HEK293 (cell line): ENCODE data around the gene PRDM10.

Experiments used
- CTCF ChIA-PET: fragments of 350-600 bp; formaldehyde crosslinking; extraction: SDS; loops from one replicate; lab custom pipeline; 2021; ENCODE audit warnings: antibody characterized with exemption; lab: Yijun Ruan, JAX
- POLR2A ChIA-PET: fragments of 300-600 bp; formaldehyde crosslinking; extraction: SDS; loops from one replicate; lab custom pipeline; 2020; ENCODE audit warnings: antibody characterized with exemption, inconsistent platforms; lab: Yijun Ruan, JAX
- H3K27ac ChIP-seq: fragments of 200-500 bp; sonication (Bioruptor generic); 2 replicates; pipeline ENCODE4 v1.5.1; 2014; ENCODE audit warnings: low read depth, low read length, control low read depth, inconsistent platforms; ENCODE audit errors: extremely low read depth
- H3K36me3 ChIP-seq, 2 experiments: fragments of 200-500 bp in 1 of 2; sonication (Bioruptor generic) in 1 of 2; 1 replicate in 1 of 2; 2 replicates in 1 of 2; pipeline ENCODE4 v1.5.1; 2014 to 2017; ENCODE audit warnings: inconsistent platforms in 2 of 2, low read length in 2 of 2; ENCODE audit not compliant: control insufficient read depth in 2 of 2, insufficient read depth in 1 of 2
- H3K4me1 ChIP-seq: fragments of 200-500 bp; sonication (Bioruptor generic); 2 replicates; pipeline ENCODE4 v1.5.1; 2014; ENCODE audit warnings: mild to moderate bottlenecking, low read length, inconsistent platforms; ENCODE audit not compliant: control insufficient read depth, insufficient read depth
- H3K4me3 ChIP-seq: 2 replicates; pipeline ENCODE4 v1.5.1; 2011; ENCODE audit warnings: low read depth, mild to moderate bottlenecking, control low read depth, low read length, moderate library complexity
- H3K9me3 ChIP-seq: fragments of 200-500 bp; sonication (Bioruptor generic); 2 replicates; pipeline ENCODE4 v1.5.1; 2014; ENCODE audit warnings: low read depth, low read length, inconsistent platforms; ENCODE audit not compliant: control insufficient read depth, insufficient read depth
- BCL11A ChIP-seq: fragments of 450-650 bp; formaldehyde crosslinking; IDR thresholded peaks from 2 replicates; pipeline ENCODE4 v1.5.1; 2016; ENCODE audit warnings: low read depth, missing biosample characterization, missing genetic modification characterization
- CTCF ChIP-seq: fragments of 450-650 bp; formaldehyde crosslinking; IDR thresholded peaks from 2 replicates; pipeline ENCODE4 v1.5.1; 2016; ENCODE audit warnings: missing biosample characterization, missing genetic modification characterization
- GFI1B ChIP-seq: fragments of 450-650 bp; formaldehyde crosslinking; IDR thresholded peaks from 2 replicates; pipeline ENCODE4 v1.5.1; 2016; ENCODE audit warnings: missing biosample characterization, missing genetic modification characterization
- GLI2 ChIP-seq: fragments of 450-650 bp; formaldehyde crosslinking; IDR thresholded peaks from 2 replicates; pipeline ENCODE4; 2017; ENCODE audit warnings: missing biosample characterization, missing genetic modification characterization, low read depth, borderline replicate concordance
- INSM2 ChIP-seq: fragments of 450-650 bp; formaldehyde crosslinking; IDR thresholded peaks from 2 replicates; pipeline ENCODE4 v1.5.1; 2016; ENCODE audit warnings: missing biosample characterization, missing genetic modification characterization
- OSR2 ChIP-seq: fragments of 450-650 bp; formaldehyde crosslinking; IDR thresholded peaks from 2 replicates; pipeline ENCODE4 v1.5.1; 2016; ENCODE audit warnings: missing biosample characterization, missing genetic modification characterization
- PBX3 ChIP-seq: sonication (generic); formaldehyde crosslinking; IDR thresholded peaks from 2 replicates; pipeline ENCODE4 v1.8.1; 2022; ENCODE audit warnings: mild to moderate bottlenecking, moderate library complexity, missing genetic modification reagents
- PRDM1 ChIP-seq: fragments of 450-650 bp; formaldehyde crosslinking; IDR thresholded peaks from 2 replicates; pipeline ENCODE4; 2016; ENCODE audit warnings: missing biosample characterization, missing genetic modification characterization
- PRDM6 ChIP-seq: fragments of 450-650 bp; formaldehyde crosslinking; IDR thresholded peaks from 2 replicates; pipeline ENCODE4 v1.5.1; 2017; ENCODE audit warnings: missing biosample characterization, missing genetic modification characterization
- SCRT2 ChIP-seq: fragments of 450-650 bp; formaldehyde crosslinking; IDR thresholded peaks from 2 replicates; pipeline ENCODE4 v1.5.1; 2016; ENCODE audit warnings: missing biosample characterization, missing genetic modification characterization
- SP2 ChIP-seq: fragments of 450-650 bp; formaldehyde crosslinking; IDR thresholded peaks from 2 replicates; pipeline ENCODE4 v1.5.1; 2016; ENCODE audit warnings: missing biosample characterization, missing genetic modification characterization
- TCF7L2 ChIP-seq: IDR thresholded peaks from 2 replicates; pipeline ENCODE4 v1.6.1; 2011; ENCODE audit warnings: low read depth, mild to moderate bottlenecking, inconsistent platforms, low read length, moderate library complexity, borderline replicate concordance
- ZBTB1 ChIP-seq: fragments of 450-650 bp; formaldehyde crosslinking; IDR thresholded peaks from 2 replicates; pipeline ENCODE4 v1.5.1; 2016; ENCODE audit warnings: missing biosample characterization, missing genetic modification characterization
- ZBTB11 ChIP-seq: fragments of 450-650 bp; formaldehyde crosslinking; conservative IDR thresholded peaks from 2 replicates; pipeline ENCODE4 v1.5.1; 2016; ENCODE audit warnings: low read depth, missing biosample characterization, missing genetic modification characterization
- ZIC2 ChIP-seq: fragments of 450-650 bp; formaldehyde crosslinking; IDR thresholded peaks from 2 replicates; pipeline ENCODE4 v1.5.1; 2016; ENCODE audit warnings: missing biosample characterization, missing genetic modification characterization
- ZNF114 ChIP-seq: fragments of 450-650 bp; formaldehyde crosslinking; IDR thresholded peaks from 2 replicates; pipeline ENCODE4 v1.5.0; 2017; ENCODE audit warnings: missing biosample characterization, missing genetic modification characterization
- ZNF24 ChIP-seq: fragments of 450-650 bp; formaldehyde crosslinking; IDR thresholded peaks from 2 replicates; pipeline ENCODE4 v1.5.1; 2016; ENCODE audit warnings: missing biosample characterization, missing genetic modification characterization
- ZNF37A ChIP-seq: fragments of 450-650 bp; IDR thresholded peaks from 2 replicates; pipeline ENCODE4 v1.5.1; 2018; ENCODE audit warnings: missing biosample characterization, missing genetic modification characterization
- ZNF391 ChIP-seq: fragments of 450-650 bp; formaldehyde crosslinking; IDR thresholded peaks from 2 replicates; pipeline ENCODE4 v1.5.1; 2016; ENCODE audit warnings: low read depth, missing biosample characterization, missing genetic modification characterization, borderline replicate concordance
- ZNF394 ChIP-seq: fragments of 450-650 bp; formaldehyde crosslinking; IDR thresholded peaks from 2 replicates; pipeline ENCODE4 v1.5.1; 2016; ENCODE audit warnings: missing biosample characterization, missing genetic modification characterization, mild to moderate bottlenecking, moderate library complexity, borderline replicate concordance
- ZNF600 ChIP-seq: fragments of 450-650 bp; formaldehyde crosslinking; IDR thresholded peaks from 2 replicates; pipeline ENCODE4 v1.5.1; 2016; ENCODE audit warnings: missing biosample characterization, missing genetic modification characterization
- ZNF645 ChIP-seq: fragments of 450-650 bp; formaldehyde crosslinking; IDR thresholded peaks from 2 replicates; pipeline ENCODE4; 2016; ENCODE audit warnings: missing biosample characterization, missing genetic modification characterization
- ZNF654 ChIP-seq: fragments of 450-650 bp; formaldehyde crosslinking; IDR thresholded peaks from 2 replicates; pipeline ENCODE4 v1.5.1; 2016; ENCODE audit warnings: low read depth, missing biosample characterization, missing genetic modification characterization
- ZNF76 ChIP-seq: fragments of 450-650 bp; formaldehyde crosslinking; IDR thresholded peaks from 2 replicates; pipeline ENCODE4; 2016; ENCODE audit warnings: low read depth, missing biosample characterization, missing genetic modification characterization, borderline replicate concordance
- ZNF843 ChIP-seq: fragments of 450-650 bp; formaldehyde crosslinking; IDR thresholded peaks from 2 replicates; pipeline ENCODE4 v1.5.1; 2016; ENCODE audit warnings: missing biosample characterization, missing genetic modification characterization
- ZSCAN30 ChIP-seq: fragments of 450-650 bp; IDR thresholded peaks from 2 replicates; pipeline ENCODE4 v1.5.1; 2018; ENCODE audit warnings: missing biosample characterization, mild to moderate bottlenecking, missing genetic modification characterization, moderate library complexity

Gene PRDM10

GRCh38 chr11:129998905-129999304 lies 3.7 kb downstream of the PRDM10 start (continued):
- TF ChIP-seq ZNF76 (tag by site-specific recombination) (no peak), ZNF37A (tag by site-specific recombination) (no peak), TCF7L2 (no peak), ZBTB1 (tag by site-specific recombination) (no peak)

- CTCF ChIA-PET, result interaction anchor here (0.7 to 1.3 kb wide), 3 partner anchors 75 to 134 kb away, joined by 3 to 9 read pairs (median 4); no protein-coding TSS in a partner anchor
- Histone ChIP-seq H3K4me3 (no peak overlapping the region), H3K4me1 (no peaks in the 10 kb centered on the region), H3K9me3 (no peaks in the 10 kb centered on the region), H3K27ac (no peak overlapping the region), H3K36me3 (no peaks in the 10 kb centered on the region)
- POLR2A ChIA-PET, result no interaction called here
- peak; percentile 61; the same call in 1 of the 2 replicates for TF ChIP-seq ZIC2 (tag by site-specific recombination)
- TF ChIP-seq PBX3 (CRISPR knock-in tag), result no peak
- TF ChIP-seq ZNF114, result no peak
- no peak for TF ChIP-seq ZNF24 (tag by site-specific recombination)
- no peak for TF ChIP-seq BCL11A (tag by site-specific recombination)
- no peak for TF ChIP-seq ZBTB1 (tag by site-specific recombination)
- TF ChIP-seq GFI1B, result peak; percentile 66; the same call in 1 of the 2 replicates
- TF ChIP-seq CTCF (tag by site-specific recombination), result no peak
- peak; percentile 49; the same call in 1 of the 2 replicates for TF ChIP-seq PRDM1 (tag by site-specific recombination)
- TF ChIP-seq ZNF391 (tag by site-specific recombination), result no peak
- 0 out of 2 replicates have a peak, but pooled peaks have one; percentile 31 for TF ChIP-seq OSR2
- no peak for TF ChIP-seq ZNF654
- TF ChIP-seq GLI2 (tag by site-specific recombination), result no peak
- TF ChIP-seq ZBTB11 (tag by site-specific recombination), result no peak
- TF ChIP-seq ZNF394 (tag by site-specific recombination), result no peak
- no peak for TF ChIP-seq INSM2 (tag by site-specific recombination)
- no peak for TF ChIP-seq ZNF645 (tag by site-specific recombination)
- peak; percentile 76 for TF ChIP-seq SCRT2 (tag by site-specific recombination)
- TF ChIP-seq ZNF843 (tag by site-specific recombination), result no peak
- no peak for TF ChIP-seq SP2 (tag by site-specific recombination)
- TF ChIP-seq ZNF600 (tag by site-specific recombination), result no peak
- peak; percentile 51 for TF ChIP-seq PRDM6 (tag by site-specific recombination)
- TF ChIP-seq ZSCAN30 (tag by site-specific recombination), result peak; percentile 60; the same call in 1 of the 2 replicates
Observed at GRCh38 chr11:129998107-129998506, 4.5 kb downstream of the PRDM10 start.
